KOPT-K1 (cell line): ENCODE data around the gene SCUBE1.

ENCODE experiments used
- H3K27ac ChIP-seq: fragments of 200-600 bp; sonication (generic); 2 replicates; pipeline ENCODE4 v1.5.1; 2016; ENCODE audit warnings: antibody characterized with exemption, mild to moderate bottlenecking, low read depth, low read length; ENCODE audit not compliant: poor library complexity, severe bottlenecking
- H3K36me3 ChIP-seq: fragments of 200-600 bp; sonication (generic); 2 replicates; pipeline ENCODE4 v1.5.1; 2017; ENCODE audit warnings: antibody characterized with exemption, mild to moderate bottlenecking, low read length, moderate library complexity; ENCODE audit not compliant: insufficient read depth
- H3K9me3 ChIP-seq: fragments of 200-600 bp; sonication (generic); 2 replicates; pipeline ENCODE4 v1.5.1; 2017; ENCODE audit warnings: antibody characterized with exemption, low read length, mild to moderate bottlenecking; ENCODE audit not compliant: insufficient read depth, poor library complexity, severe bottlenecking

SCUBE1 gene

GRCh38 chr22:43243324-43243723, 99.8 kb downstream of the SCUBE1 start:
- Histone ChIP-seq H3K9me3 (no peaks in the 10 kb centered on the region), H3K27ac (no peak overlapping the region), H3K36me3 (no peaks in the 10 kb centered on the region)

DNA sequence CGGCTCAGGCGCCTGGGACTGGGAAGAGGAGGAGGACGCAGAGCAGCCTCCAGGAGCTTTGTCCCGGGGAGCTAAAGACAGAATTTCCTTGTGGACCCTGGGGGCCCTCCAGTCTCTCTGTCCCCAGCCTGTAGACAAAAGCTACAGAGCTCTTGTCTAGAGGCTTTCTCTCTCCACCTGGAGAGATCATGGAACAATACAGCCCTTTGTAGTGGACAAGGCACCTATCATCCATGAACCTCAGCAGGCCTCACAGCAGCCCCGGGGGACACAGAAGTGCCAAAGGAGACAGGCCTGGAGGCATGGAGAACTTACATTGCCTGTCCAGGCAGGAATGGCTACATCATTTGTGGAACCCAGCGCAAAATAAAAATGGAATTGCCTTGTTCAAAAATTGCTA, 100.5 kb downstream of the SCUBE1 start:
- Histone ChIP-seq H3K27ac (no peak overlapping the region), H3K36me3 (no peaks in the 10 kb centered on the region), H3K9me3 (no peaks in the 10 kb centered on the region)

GRCh38 chr22:43241699-43242386, 101.3 kb downstream of the SCUBE1 start:
- H3K36me3 ChIP-seq: no peaks in the 10 kb centered on the region
- H3K9me3 ChIP-seq: no peaks in the 10 kb centered on the region
- no peak overlapping the region for H3K27ac ChIP-seq

GRCh38 chr22:43241138-43241597, 102.0 kb downstream of the SCUBE1 start:
- Histone ChIP-seq H3K9me3 (no peaks in the 10 kb centered on the region), H3K36me3 (no peaks in the 10 kb centered on the region), H3K27ac (no peak overlapping the region)

GRCh38 chr22:43240614-43241013, 102.6 kb downstream of the SCUBE1 start:
- Histone ChIP-seq H3K27ac (no peak overlapping the region), H3K9me3 (no peaks in the 10 kb centered on the region), H3K36me3 (no peaks in the 10 kb centered on the region)

DNA sequence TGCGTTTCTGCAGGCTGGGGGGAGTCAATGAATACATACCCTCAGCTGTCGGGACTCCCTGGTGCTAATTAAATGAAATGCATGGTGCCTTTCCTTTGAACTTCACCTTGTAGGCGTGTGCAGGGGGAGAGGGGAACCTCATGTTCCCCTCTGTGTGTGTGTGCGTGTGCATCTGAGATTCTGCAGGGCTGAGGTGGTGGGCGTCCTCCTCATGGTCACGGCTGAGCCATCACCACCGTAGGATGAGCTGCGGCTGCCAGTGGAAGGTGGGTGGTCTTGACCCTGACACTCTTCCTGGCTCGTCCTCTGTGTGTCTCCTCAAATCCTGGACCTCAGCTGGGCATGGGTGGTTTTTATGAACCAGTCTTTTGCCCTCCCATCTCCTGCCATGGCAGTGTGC, 103.2 kb downstream of the SCUBE1 start:
- Histone ChIP-seq H3K9me3 (no peaks in the 10 kb centered on the region), H3K36me3 (no peaks in the 10 kb centered on the region), H3K27ac (no peak overlapping the region)

- H3K27ac ChIP-seq: no peak overlapping the region
- H3K9me3 ChIP-seq: no peaks in the 10 kb centered on the region
- H3K36me3 ChIP-seq: no peaks in the 10 kb centered on the region
These were observed 103.9 kb downstream of the SCUBE1 start for GRCh38 chr22:43239193-43239780.

DNA sequence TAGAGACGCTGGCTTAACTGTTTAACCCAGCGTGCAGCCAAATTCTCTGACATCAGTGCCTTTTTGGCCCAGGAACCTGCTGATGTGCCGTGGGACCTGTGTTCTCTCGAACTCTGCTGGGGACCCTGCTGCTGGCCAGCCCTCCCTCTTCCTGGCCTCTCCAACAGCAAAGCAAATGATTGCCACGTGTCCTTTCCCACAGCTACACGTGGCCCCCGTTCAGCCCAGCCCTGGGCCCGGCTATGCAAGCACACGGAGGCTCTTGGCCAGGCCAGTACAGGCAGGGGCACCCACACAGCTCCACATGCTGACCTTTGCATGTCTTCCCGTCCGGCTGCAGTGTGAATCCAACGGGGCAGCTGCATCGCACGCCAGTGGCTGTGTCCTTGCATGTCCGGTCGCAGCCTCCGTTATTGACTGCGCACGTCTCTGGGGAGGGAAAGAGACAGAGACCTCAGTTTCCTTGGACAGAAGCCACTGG, 104.6 kb downstream of the SCUBE1 start:
- H3K9me3 ChIP-seq: no peaks in the 10 kb centered on the region
- H3K27ac ChIP-seq: no peak overlapping the region

GRCh38 chr22:43237280-43237679, 105.9 kb downstream of the SCUBE1 start:
- H3K27ac ChIP-seq: no peak overlapping the region

More for the DNA sequence above, 104.6 kb downstream of the SCUBE1 start:
- no peaks in the 10 kb centered on the region for H3K36me3 ChIP-seq

DNA sequence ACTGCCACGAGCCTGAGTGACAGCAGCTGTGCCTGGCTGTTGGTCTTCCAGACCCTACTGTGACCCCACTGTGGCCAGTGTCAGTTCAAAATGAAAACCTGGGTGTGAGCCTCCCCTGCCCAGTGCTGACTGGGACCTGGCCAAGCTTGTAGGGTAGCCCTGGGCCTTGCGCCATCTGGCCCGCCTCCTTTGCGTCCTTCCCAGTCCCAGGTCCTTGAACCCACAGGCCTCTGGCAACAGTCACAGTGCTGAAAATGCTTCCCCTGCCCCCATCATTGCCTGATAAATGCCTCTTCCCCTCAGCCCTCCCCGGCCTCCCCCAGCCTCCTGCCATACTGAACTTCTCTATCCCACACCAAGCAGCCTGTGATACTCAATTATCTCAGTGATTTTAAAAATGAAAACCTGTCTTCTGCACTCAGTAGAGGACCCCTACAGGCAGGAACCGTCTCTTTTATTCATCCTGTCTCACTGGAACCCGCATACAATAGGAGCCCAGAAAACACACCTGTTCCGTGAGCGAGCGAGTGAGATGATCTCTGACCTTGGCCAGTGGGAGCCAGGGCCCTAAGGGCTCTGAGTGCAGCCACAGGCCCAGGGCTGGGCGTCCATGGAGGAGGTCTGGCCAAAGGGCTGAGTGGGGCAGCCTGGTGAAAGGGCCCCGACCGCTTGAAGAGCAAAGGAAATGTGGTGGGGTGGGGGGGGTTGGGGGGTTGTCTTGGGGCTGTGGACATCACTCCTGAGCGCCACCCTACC, 106.6 kb downstream of the SCUBE1 start:
- H3K36me3 ChIP-seq: no peaks in the 10 kb centered on the region
- no peaks in the 10 kb centered on the region for H3K9me3 ChIP-seq
- H3K27ac ChIP-seq: no peak overlapping the region

More at GRCh38 chr22:43237280-43237679, 105.9 kb downstream of the SCUBE1 start:
- H3K36me3 ChIP-seq: no peaks in the 10 kb centered on the region
- no peaks in the 10 kb centered on the region for H3K9me3 ChIP-seq

- no peak overlapping the region for H3K27ac ChIP-seq
These were observed 107.4 kb downstream of the SCUBE1 start for GRCh38 chr22:43235445-43236409.

GRCh38 chr22:43234264-43234988, 108.7 kb downstream of the SCUBE1 start:
- Histone ChIP-seq H3K27ac (no peak overlapping the region), H3K36me3 (no peaks in the 10 kb centered on the region), H3K9me3 (no peaks in the 10 kb centered on the region)

More at GRCh38 chr22:43235445-43236409, 107.4 kb downstream of the SCUBE1 start:
- no peaks in the 10 kb centered on the region for H3K9me3 ChIP-seq
- H3K36me3 ChIP-seq: no peaks in the 10 kb centered on the region

DNA sequence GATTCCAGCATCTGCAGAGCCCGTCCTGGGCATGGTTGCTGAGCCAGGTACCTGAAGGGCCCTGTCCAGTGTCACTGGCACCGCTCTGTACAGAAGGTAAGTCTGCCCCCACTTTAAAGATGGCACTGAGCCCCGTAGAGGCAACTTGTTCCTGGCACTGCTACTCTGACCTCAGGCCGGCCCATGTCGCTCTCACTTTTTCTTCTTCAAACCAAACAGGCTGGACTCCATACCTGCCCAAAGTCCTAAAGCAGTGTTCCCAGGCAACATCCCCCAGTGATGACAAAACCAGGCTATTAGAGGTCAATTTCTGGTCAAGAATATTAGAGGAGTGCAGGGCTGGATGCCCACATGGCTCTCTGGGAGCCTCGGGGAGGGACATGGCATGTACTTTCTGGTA, 109.6 kb downstream of the SCUBE1 start:
- no peaks in the 10 kb centered on the region for H3K9me3 ChIP-seq
- H3K36me3 ChIP-seq: no peaks in the 10 kb centered on the region

DNA sequence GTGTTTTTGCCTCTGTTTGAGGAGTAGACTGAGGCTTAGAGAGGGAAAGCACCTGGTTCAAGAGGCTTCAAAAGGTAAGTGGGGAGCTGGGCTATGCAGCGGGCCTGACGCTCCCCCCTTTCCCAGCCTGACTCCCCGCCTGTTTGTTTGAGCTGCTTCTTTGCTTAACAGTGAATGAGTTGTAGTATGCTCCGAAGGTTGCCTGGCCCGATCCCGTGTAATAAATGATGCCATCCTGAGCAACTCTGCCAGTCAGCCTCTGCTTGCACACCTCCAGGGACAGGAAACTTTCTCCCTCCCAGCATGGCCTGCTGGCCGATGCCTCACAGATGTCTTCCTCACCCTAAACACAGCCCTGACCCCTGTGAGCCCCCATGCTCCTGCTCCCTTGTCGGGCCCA, 110.7 kb downstream of the SCUBE1 start:
- H3K27ac ChIP-seq: no peak overlapping the region
- H3K36me3 ChIP-seq: no peaks in the 10 kb centered on the region
- no peaks in the 10 kb centered on the region for H3K9me3 ChIP-seq

More for the DNA sequence above, 109.6 kb downstream of the SCUBE1 start:
- no peak overlapping the region for H3K27ac ChIP-seq
